Measurements from ENCODE around the gene KCTD5.

KCTD5 gene

GRCh38 chr16:2708955-2709587 lies 26.7 kb downstream of the KCTD5 start:
- DNase-seq (ENCODE audit: insufficient read length, low spot score) (no peak), FAIRE-seq (no peak)
- TF ChIP-seq PAX5 (IDR thresholded peaks at IDR 0.05; ENCODE audit: insufficient read depth, low read length, severe bottlenecking) (no peak), POLR2A (IDR thresholded peaks at IDR 0.05; ENCODE audit: low read depth, low read length) (no peak), TAF1 (IDR thresholded peaks at IDR 0.05; ENCODE audit: low read depth, low read length) (no peak)

- no peak for TF ChIP-seq POLR2AphosphoS5 (IDR thresholded peaks at IDR 0.05; ENCODE audit: low read depth, low read length)
- no peak for TF ChIP-seq PAX5 (IDR thresholded peaks at IDR 0.05; ENCODE audit: insufficient read depth, low read length, severe bottlenecking)
- TF ChIP-seq SPI1 (IDR thresholded peaks at IDR 0.05; ENCODE audit: low read depth, low read length) = no peak
- TF ChIP-seq POLR2A (IDR thresholded peaks at IDR 0.05; ENCODE audit: low read depth, low read length) = no peak
- no peak for TF ChIP-seq POU2F2 (IDR thresholded peaks at IDR 0.05; ENCODE audit: low read depth, low read length)
- TF ChIP-seq TAF1 (IDR thresholded peaks at IDR 0.05; ENCODE audit: low read depth, low read length) = no peak
- DNase-seq (ENCODE audit: insufficient read length, low spot score) (no peak), FAIRE-seq (no peak)
Observed at GRCh38 chr16:2709588-2709984, 27.3 kb downstream of the KCTD5 start.

GRCh38 chr16:2710021-2710710 lies 27.8 kb downstream of the KCTD5 start:
- FAIRE-seq = peak; percentile 16
- peak; percentile 38 for TF ChIP-seq POLR2AphosphoS5 (IDR thresholded peaks at IDR 0.05; ENCODE audit: low read depth, low read length)
- no peak for TF ChIP-seq TAF1 (IDR thresholded peaks at IDR 0.05; ENCODE audit: low read depth, low read length)
- DNase-seq (ENCODE audit: insufficient read length, low spot score) = no peak

GRCh38 chr16:2710711-2711231 lies 28.4 kb downstream of the KCTD5 start:
- FAIRE-seq = peak; percentile 72
- TF ChIP-seq POLR2A (IDR thresholded peaks at IDR 0.05; ENCODE audit: low read depth, low read length) (no peak; the same call in 1 of the 2 replicates), SPI1 (IDR thresholded peaks at IDR 0.05; ENCODE audit: low read depth, low read length) (no peak), POLR2AphosphoS5 (IDR thresholded peaks at IDR 0.05; ENCODE audit: low read depth, low read length) (no peak), TAF1 (IDR thresholded peaks at IDR 0.05; ENCODE audit: low read depth, low read length) (no peak), PAX5 (IDR thresholded peaks at IDR 0.05; ENCODE audit: insufficient read depth, low read length, severe bottlenecking) (no peak), POU2F2 (IDR thresholded peaks at IDR 0.05; ENCODE audit: low read depth, low read length) (no peak)
- no peak for DNase-seq (ENCODE audit: insufficient read length, low spot score)

GRCh38 chr16:2711370-2712062 lies 29.2 kb downstream of the KCTD5 start:
- TF ChIP-seq POU2F2 (IDR thresholded peaks at IDR 0.05; ENCODE audit: low read depth, low read length) = no peak
- TF ChIP-seq POLR2A (IDR thresholded peaks at IDR 0.05; ENCODE audit: low read depth, low read length) = no peak
- TF ChIP-seq SPI1 (IDR thresholded peaks at IDR 0.05; ENCODE audit: low read depth, low read length) = no peak
- TF ChIP-seq PAX5 (IDR thresholded peaks at IDR 0.05; ENCODE audit: insufficient read depth, low read length, severe bottlenecking) = no peak
- DNase-seq (ENCODE audit: insufficient read length, low spot score) = no peak
- FAIRE-seq = no peak

- no peak for DNase-seq (ENCODE audit: insufficient read length, low spot score)
- no peak for FAIRE-seq
- no peak for TF ChIP-seq SPI1 (IDR thresholded peaks at IDR 0.05; ENCODE audit: low read depth, low read length)
- no peak for TF ChIP-seq POU2F2 (IDR thresholded peaks at IDR 0.05; ENCODE audit: low read depth, low read length)
- TF ChIP-seq POLR2AphosphoS5 (IDR thresholded peaks at IDR 0.05; ENCODE audit: low read depth, low read length) = no peak
- no peak for TF ChIP-seq PAX5 (IDR thresholded peaks at IDR 0.05; ENCODE audit: insufficient read depth, low read length, severe bottlenecking)
- TF ChIP-seq POLR2A (IDR thresholded peaks at IDR 0.05; ENCODE audit: low read depth, low read length) = no peak
- TF ChIP-seq TAF1 (IDR thresholded peaks at IDR 0.05; ENCODE audit: low read depth, low read length) = no peak
Observed at GRCh38 chr16:2712063-2712441, 29.7 kb downstream of the KCTD5 start.

- FAIRE-seq = no peak
- TF ChIP-seq TAF1 (IDR thresholded peaks at IDR 0.05; ENCODE audit: low read depth, low read length) (no peak), POLR2AphosphoS5 (IDR thresholded peaks at IDR 0.05; ENCODE audit: low read depth, low read length) (no peak), POLR2A (IDR thresholded peaks at IDR 0.05; ENCODE audit: low read depth, low read length) (no peak), PAX5 (IDR thresholded peaks at IDR 0.05; ENCODE audit: insufficient read depth, low read length, severe bottlenecking) (no peak), POU2F2 (IDR thresholded peaks at IDR 0.05; ENCODE audit: low read depth, low read length) (no peak), SPI1 (IDR thresholded peaks at IDR 0.05; ENCODE audit: low read depth, low read length) (no peak)
- DNase-seq (ENCODE audit: insufficient read length, low spot score) = no peak
Observed at GRCh38 chr16:2712546-2712945, 30.2 kb downstream of the KCTD5 start.

GRCh38 chr16:2713523-2713922 lies 31.2 kb downstream of the KCTD5 start:
- TF ChIP-seq PAX5 (IDR thresholded peaks at IDR 0.05; ENCODE audit: insufficient read depth, low read length, severe bottlenecking) (no peak), POU2F2 (IDR thresholded peaks at IDR 0.05; ENCODE audit: low read depth, low read length) (no peak), POLR2AphosphoS5 (IDR thresholded peaks at IDR 0.05; ENCODE audit: low read depth, low read length) (no peak), TAF1 (IDR thresholded peaks at IDR 0.05; ENCODE audit: low read depth, low read length) (no peak), SPI1 (IDR thresholded peaks at IDR 0.05; ENCODE audit: low read depth, low read length) (no peak), POLR2A (IDR thresholded peaks at IDR 0.05; ENCODE audit: low read depth, low read length) (no peak)
- DNase-seq (ENCODE audit: insufficient read length, low spot score) = no peak
- FAIRE-seq = no peak

- FAIRE-seq (no peak), DNase-seq (ENCODE audit: insufficient read length, low spot score) (no peak)
- no peak for TF ChIP-seq PAX5 (IDR thresholded peaks at IDR 0.05; ENCODE audit: insufficient read depth, low read length, severe bottlenecking)
- TF ChIP-seq SPI1 (IDR thresholded peaks at IDR 0.05; ENCODE audit: low read depth, low read length) = no peak
- no peak for TF ChIP-seq POU2F2 (IDR thresholded peaks at IDR 0.05; ENCODE audit: low read depth, low read length)
- no peak for TF ChIP-seq POLR2AphosphoS5 (IDR thresholded peaks at IDR 0.05; ENCODE audit: low read depth, low read length)
Observed at GRCh38 chr16:2713985-2714774, 31.9 kb downstream of the KCTD5 start.
